Fibroblast of gingiva (primary cell): ENCODE measurements around the gene WHRN.

ENCODE experiments used
- DNase-seq: peaks from one replicate; pipeline ENCODE4 v3.0.0-alpha.2; 2011; ENCODE audit warnings: low read depth

WHRN gene

DNA sequence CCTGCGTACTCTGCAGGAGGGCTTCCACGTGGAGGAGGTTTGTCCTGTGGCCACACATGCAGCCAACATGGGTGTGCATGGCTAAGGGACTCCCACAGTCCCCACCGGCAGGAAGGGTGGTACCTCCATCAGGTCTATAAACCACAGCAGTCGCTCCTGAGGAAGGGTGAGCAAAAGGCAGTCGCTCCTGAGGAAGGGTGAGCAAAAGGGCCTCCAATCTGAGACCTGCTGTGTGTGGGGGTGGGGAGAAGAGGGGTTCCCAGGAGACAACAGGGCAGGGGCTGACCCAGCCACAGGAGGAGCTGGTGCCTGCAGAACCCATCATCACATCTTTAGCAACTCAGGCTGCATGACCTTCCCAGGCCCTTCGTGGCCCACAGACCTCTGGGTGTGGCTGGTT, 87.2 kb downstream of the WHRN start:
- DNase-seq: no peak

DNA sequence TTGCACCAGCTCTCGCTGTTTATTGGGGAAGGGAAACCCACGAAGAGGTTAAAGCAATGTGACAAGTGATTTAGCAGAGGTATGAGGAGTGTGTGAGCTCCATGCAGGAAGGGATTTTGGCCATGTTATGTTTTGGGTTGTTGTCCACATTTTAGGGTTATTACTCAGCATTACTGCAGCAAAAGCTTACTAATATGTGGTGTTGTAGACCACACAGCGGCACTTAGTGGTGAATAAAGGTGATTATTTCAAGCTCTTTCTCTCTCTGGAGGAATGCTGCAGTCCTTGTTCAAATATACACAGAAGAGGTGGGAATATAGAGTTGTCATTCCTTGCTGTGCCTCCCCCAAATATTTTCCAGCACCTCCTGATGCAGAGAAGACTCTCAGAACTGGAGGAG, 87.8 kb downstream of the WHRN start:
- peak; percentile 15 for DNase-seq

DNA sequence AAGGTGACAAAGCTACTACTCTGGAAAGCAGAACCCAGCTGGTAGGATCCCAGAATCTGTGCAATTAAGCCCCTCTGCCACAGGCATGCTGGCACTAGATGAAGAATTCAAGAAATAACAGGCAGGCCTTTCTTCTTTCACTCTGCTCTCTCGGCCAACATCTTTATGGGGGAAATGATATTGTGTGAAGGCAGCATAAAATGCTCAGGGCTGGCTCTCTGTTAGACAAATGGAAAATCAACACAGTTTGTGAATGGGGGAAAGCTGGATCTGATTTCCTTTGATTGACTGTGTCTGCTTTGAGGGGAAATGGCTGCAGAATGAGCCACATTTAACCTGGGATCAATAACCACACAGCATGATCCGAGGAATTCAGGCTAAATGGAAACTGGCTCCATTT, 88.4 kb downstream of the WHRN start:
- DNase-seq: no peak

DNA sequence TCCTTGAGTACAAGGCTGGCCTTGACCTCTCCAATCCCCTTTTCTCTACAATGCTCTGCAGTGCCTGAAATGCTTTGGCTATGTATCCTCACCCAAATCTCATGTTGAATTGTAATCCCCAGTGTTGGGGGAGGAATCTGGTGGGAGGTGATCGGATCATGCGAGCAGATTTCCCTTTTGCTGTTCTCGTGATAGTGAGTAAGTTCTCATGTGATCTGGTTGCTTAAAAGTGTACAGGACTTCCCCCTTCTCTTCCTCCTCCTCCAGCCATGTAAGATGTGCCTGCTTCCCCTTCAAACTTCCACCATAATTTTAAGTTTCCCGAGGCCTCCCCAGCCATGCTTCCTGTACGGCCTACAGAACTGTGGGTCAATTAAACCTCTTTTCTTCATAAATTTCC, 89.0 kb downstream of the WHRN start:
- DNase-seq: no peak

DNA sequence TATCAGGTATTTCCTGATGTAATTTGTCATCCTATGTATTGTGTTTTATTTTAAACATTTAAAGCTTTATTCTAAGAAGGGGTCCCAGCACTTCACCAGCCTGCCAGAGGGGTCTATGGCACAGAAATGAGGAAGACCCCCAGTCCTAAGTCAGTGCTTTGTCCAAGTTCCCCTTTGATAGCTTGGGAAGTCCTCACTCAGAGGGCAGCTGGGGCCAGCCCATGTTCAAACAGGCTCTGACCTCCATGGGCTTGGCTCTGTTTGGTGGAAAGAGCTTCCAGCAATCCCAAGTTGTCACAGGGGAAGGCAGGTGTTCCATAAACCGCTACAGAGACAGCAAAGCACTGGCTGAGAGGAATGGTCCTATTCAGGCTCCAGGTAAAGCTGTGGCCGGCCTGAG, 90.9 kb downstream of the WHRN start:
- no peak for DNase-seq

DNA sequence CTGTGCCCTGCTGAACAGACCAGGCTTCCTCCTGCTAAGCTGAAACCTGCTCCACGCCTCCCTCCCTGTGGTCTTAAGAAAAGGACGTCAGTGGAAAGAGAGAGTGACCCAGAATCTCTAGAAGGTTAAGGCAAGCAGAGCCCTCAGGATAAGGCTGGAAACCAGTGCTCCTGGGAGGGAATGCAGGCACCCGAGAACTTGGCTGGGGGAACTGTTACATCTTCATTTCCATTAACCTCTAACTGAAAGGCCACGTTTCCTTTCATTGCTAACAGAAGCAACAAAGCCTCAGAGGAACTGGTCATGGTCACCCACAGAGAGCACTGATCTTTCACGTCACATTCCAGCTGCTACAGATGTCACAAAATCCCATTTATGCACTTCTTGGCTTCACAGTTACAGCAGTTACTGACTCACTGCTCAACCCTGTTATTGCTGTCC, 91.4 kb downstream of the WHRN start:
- DNase-seq: no peak

DNA sequence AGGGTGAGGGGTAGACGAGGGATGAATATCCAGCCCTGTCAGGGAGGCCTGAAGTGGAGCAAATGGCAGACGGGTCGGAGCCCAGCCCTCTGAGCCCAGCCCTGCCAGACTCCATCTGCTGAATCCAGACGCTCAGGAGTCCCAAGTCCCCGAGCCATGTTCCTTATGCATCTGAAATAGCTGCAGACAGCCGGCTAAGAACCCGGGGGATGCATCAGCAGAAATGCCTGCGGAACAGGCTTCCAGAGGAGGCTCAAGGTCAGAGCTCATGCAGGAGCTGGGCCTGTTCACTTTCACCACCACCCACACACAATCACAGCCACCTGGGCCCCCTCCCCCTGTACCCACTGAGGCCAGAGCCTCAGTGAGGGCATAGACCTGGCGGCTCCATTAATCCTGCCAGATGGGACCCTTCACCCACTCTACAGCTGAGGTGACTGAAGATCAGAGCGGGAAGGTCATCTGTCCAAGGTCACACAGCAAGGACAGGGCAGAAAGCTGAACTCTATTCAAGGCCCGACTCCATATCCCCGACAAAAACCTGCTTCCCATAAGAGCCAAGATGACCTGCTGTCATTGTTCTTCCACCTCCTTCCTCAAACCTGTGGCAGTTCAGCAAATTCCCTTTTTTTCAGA, 93.1 kb downstream of the WHRN start:
- DNase-seq: no peak

DNA sequence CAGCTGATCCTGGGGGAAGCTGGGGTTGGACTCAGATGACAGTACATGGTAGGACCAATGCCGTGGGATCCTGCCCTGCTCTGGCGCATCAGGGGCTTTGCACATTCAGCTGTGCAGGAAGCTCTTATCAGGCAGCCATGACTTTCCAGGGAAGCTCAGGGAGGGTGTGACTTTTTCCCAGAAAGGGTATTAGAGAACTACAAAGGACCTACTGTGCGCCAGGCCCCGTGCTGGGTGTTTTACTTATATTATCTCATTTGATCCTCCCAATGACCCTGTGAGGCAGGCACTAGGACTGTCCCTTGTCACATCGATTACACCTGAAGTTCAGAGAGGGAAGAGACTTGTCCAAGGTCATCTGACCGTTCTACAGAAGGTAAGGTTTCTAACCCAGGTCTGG, 93.8 kb downstream of the WHRN start:
- no peak for DNase-seq

DNA sequence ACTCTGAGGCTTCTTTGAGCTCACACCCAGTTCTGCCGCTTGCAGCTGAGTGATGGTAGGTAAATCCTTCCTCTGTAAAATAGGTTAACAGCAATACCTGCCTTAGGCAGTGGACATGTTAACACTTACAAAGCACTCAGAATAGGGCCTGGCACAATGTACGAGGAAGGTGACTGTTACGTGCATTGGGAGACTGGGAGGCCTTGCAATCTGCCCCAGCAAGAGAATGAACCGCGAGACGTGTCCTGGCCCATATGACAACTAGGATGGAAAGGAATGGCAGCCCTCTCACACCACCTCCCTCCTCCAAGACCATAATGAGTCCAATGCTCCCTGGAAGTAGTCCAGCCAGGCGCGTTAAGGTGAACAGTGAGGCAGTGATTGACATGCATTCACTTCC, 94.4 kb downstream of the WHRN start:
- DNase-seq: no peak

DNA sequence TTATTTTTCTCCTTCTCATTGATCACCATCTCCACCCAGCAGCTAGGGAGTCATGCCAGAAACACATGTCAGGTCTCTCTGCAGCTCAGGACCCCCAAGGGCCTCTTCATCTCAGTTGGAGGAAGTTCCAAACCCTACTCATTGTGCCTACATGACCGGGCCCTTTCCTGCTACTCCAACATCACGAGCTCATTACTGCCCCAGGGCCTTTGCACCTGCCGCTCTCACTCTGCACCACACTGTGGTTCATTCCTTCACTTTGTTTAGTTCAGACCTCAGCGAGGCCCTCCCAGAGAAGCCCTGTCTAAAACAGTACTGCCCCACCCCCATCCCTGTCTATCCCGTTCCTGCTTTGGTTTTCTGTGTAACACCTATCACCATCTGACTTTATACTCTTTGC, 95.4 kb downstream of the WHRN start:
- DNase-seq: no peak

DNA sequence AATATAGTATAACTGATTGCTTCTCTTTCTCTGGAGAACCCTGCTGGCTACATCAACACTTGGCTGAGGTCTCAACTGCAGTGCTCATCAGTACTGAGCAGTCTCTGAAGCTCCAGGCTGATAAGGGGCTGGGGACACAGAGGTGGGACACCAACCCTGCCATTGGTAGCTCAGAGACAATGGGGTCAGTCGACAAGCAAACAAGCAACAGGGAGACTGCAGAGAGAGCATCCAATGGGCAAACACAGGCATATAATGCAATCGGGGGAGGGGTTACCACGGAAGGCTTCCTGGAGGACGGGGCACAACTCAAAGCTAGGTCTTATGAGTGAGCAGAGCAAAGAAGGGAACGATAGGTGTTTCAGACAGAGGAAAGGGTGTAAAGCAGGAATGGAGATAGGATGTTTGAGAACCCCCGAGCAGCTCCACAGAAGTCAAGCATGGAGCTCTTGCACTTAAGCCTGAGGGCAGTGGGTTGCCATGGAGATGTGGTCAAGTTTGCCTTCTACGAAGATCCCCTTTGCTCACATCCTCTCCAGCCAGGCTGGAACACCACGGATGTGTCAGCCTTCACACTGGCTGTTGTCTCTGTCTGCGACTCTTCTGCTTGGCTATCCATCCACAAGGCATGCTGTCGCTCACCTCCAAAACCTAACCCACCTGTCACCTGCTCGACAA, 96.0 kb downstream of the WHRN start:
- peak; percentile 24 for DNase-seq

DNA sequence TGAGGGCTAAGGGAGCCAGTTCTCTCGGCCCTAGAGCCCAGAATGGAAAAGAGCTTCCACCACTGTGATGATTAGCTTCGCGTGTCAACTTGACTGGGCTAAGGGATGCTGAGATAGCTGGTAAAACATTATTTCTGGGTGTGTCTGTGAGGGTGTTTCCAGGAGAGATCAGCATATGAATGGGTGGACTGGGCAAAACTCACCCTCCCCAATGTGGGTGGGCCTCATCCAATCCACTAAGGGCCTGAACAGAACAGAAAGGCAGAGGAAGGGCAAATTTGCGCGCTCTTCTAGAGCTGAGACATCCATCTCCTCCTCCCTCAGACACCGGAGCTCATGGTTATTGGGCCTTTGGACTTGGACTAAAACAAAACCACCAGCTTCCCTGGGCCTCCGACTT, 96.6 kb downstream of the WHRN start:
- DNase-seq: no peak

DNA sequence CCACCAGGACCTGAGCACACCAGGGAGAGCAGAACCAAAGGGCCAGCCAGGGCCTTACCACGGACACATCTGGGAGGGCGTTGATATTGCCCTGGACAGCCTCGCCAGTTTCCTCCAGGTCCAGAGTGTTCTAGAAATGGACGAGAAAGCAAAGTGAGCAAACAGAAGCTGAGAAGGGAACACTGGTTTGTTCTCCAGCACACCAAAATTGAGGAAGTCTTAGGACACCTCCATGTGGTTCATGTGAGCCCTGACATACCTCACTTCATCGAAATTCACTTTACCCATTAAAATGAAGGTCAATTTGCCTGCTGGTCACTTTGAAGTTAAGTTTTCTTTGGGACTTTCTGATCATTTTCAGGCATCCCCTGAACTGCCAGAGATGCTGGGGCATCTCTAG, 97.4 kb downstream of the WHRN start:
- no peak for DNase-seq

DNA sequence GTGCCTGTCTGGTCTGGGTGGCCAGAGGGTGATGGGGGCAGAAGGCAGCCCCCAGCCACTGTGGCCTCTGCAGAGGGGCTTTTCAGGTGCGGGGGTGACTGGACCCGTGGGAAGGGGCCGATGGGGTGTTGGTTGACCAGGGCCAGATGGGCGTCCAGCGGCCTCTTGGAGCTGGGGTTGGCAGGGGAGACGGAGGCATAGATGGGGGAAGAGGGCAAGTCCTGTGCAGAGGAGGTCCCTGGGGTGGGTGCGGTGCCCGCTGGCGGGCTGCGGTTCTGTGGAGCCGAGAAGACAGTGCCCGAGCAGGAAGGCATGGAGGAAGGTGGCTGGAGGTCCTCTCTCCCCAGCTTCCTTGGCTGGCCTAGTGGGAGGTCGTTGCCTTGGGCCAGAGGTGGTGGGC, 98.8 kb downstream of the WHRN start:
- no peak for DNase-seq

DNA sequence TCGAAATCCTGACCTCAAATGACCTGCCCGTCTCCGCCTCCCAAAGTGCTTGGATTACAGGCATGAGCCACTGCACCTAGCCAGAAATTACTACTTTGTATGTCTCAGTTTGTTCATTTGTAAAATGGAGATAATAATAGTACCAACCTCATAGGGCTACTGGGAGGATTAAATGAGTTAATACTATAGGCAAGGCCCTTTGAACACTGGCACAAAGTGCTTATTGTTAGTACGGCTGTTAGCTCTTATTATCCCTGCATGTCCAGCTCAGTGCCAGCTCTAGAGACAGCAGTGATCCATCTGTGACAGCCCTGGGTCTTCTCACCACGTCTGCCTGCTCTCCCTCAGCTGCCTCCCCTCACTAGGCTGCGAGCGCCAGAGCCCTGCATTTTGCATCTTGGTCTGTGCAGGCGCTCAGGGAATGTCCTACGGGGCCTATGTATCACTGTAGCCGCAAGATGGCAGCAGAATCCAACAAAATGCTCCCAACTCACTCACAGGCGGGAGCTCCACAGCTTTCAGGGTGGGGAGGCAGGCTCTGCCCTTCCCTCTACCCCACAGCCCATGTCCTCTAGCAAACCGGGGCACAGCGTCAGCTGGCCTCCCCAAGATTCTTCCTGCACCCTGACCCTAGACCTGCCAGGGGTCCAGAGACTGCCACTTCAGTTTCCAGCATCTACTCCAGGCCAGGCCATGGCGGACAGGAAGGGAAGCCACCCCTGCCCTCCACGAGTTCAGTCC, 99.8 kb downstream of the WHRN start:
- DNase-seq: peak; percentile 65

DNA sequence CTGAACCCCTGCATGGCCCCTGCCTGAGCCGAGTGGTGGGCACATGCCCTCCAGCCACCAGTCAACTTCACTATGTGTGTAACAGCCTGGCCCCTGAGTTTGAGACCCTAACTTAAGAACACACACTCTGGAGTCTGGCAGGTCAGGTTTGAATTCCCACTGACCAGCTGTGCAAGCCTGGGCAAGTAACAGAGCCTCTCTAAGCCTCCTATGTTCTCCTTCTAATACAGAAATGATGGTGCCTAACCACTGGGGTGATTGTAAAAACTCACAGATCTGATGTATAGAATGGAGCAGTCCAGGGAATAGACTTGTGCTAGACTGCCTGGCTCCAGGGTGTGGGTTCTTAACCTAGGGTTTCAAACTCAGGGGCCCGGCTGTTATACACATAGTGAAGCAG, 100.7 kb downstream of the WHRN start:
- no peak for DNase-seq

DNA sequence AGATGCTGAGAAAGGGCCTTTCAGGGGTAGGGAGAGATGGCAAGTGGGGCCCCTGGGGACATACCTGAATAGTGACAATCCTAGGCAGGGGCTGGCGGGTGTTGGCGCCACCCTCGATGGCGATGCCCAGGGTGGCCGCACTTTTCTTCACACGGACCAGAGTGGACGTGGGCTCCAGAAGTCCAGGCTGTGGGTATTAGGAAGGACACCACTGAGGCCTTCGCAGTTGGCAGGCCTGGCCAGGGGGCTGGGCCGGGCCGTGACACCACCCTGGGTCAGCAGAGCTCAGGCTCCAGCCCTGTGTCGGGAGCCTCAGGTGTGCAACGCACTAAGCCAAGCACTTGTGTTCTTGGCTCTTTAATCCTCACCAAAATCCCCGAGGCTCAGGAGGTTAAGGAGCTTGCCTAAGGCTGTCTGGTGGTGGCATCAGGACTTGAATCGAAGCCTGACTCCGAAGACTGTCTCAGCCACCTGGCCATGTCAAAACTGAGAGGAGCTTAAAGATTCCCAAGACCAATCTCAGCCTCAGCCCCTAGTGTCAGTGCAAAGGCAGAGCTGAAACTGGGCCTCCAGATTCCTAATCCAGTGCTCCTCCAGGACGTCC, 102.0 kb downstream of the WHRN start:
- DNase-seq: no peak

DNA sequence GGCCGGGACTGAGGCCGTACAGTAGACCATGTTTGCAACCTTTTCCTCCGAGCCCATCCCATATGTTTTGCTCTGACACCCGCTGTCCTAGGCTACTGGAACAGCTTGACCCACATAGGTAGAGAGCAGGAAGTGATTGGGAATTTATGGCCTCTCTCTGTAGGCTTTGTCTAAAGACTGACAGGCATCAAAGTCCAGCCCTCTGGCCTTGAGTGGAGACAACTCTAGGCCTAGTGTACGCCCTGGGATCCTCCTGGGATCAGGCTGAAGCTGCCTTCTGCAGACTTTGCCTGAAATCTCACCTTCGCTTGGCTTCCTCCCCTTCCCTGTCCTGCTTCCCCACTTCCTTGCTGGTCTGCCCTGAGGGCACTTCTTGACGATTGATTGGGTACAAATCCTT, 103.9 kb downstream of the WHRN start:
- no peak for DNase-seq

DNA sequence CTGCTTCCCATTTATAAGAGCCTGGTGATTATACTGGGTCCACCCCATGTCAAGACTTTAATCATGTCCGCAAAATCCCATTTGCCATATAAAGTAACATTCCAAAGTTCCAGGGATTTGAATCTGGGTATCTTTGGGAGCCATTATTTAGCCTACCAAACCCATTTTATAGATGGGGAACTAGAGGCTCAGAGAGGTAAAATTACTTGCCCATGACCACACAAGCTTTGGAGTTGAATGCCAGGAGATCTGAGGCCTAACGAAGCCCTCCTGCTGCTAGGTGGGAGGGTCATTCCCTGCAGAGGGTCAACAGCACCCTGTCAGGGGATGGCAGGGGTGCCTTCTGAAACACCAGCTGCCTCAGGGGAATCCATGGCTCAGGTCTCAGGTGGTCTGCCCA, 104.5 kb downstream of the WHRN start:
- DNase-seq: no peak

DNA sequence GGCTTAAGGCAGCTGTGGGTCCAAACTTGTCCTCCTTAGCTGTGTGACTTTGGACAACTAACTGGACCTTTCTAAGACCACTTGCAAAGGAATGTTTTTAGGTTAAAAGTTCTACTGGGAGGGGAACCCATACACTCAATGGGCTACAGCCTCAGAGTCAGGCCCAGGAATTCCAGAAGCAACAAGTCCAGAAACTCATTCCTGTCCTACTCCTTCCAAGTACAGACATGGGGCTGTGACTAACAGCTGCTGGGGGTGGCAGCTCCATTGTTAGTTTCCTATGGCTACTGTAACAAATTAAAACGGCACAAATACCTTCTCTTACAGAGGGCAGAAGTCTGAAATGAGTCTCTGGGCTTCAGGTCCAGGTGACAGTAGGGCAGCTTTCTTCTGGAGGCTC, 105.1 kb downstream of the WHRN start:
- DNase-seq: no peak

DNA sequence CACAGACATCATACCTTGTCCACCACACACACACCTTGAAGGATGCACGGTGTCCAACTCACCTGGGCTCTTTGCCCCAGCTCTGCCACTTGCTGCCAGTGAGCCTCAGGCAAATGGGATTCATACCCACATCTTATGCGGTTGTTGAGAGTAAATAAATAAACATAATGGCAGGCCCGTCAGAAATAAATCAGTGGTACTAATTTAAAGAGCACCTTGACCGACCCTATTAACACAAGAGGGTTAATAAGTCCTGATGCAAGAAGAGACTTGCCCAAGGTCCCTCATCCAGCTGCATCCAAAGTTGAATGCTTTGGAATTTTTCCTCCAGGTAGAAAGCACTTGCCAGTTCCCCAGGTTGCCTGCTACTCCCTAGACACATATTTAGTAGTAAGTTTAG, 105.9 kb downstream of the WHRN start:
- DNase-seq: no peak

DNA sequence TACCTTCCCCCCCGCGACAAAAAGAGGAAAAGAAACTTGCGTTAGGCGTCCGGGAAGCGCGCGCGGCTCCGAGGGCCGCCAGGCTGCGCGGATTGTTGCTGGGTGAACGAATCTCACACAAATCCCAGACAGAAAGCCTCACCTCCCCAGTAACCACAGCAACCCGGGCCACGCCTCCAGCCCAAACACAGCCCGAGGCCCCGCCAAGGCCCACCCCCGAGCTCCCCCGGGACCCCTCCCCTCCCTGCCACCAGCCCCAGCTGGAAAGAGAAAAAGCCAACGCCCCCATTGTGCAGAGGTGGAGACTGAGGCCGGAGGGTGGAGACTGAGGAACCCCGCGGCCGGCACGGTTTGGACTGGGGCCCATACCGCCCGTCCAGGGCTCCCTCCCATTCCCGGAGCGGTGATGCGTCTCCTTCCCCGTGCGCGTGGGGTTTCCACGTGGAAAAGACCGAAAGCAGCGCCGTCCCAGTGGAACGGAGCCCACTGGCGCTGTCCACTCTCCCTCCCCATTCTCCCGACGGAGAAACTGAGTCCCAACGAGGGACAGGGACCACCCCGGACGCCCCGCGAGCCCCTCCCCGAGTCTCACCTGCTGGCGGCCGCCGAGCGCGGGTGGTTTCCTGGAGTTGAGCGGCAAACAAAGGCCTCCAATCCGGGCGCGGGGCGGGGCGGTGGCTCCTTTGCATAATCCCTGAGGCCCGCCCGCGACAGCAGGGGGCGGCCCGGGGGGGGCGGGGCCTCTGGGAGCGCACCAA, 107.2 kb downstream of the WHRN start:
- DNase-seq: peak; percentile 93
